CD4-positive, alpha-beta T cell treated with Interleukin-15 for 1 hour (primary cell): ENCODE results near the gene LILRB3.
"Not testable (repeated sequence)": the region's sequence is repeated elsewhere in the genome, so short reads cannot be mapped to it uniquely, and the experiment has no call there.

Source experiments
- DNase-seq: peaks from one replicate; pipeline ENCODE4 v3.0.0-alpha.2; 2020

LILRB3 gene

DNA sequence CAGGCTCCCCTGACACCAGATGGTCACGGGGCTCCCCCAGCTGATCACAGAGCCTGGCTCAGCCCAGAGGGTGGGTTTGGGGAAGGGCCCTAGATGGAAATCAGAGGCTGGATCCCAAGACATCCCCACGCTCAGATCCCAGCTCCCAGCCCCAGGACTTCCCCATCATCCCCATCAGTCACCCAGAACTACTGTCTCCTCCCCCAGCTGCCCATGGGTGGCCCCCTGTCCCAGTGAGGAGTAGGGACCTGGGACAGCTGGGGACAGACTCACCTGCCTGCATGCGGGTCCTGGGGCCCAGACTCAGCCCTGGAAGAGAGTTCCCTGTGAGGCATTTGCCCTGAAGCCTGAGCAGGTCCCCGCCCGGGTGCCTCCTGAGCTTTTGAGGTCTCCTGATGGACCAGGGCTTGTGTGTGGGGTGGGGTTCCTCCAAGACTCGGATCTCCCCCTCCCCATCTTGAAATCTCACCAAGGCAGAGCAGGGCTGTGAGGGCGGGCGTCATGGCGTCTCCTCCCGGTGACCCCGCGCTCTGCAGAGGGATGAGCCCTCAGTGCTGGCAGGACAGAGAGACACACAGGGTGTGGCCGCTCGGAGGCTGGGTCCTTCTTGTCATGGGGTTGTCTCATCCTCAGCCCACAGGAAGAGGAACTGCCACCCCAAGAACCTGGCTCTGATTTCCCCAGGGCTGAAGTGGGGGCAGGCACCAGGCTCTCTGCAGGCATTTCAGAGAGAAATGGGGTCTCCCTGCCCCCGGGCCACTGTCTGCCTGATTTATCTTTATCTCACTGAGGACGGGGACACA, at the start of gene LILRB3:
Gene LILRB3, minus strand, starts transcription at position 534 of the 803 bp plus-strand sequence. Its CDS starts 31 bp downstream, at position 503.
- peak; percentile 62 for DNase-seq

DNA sequence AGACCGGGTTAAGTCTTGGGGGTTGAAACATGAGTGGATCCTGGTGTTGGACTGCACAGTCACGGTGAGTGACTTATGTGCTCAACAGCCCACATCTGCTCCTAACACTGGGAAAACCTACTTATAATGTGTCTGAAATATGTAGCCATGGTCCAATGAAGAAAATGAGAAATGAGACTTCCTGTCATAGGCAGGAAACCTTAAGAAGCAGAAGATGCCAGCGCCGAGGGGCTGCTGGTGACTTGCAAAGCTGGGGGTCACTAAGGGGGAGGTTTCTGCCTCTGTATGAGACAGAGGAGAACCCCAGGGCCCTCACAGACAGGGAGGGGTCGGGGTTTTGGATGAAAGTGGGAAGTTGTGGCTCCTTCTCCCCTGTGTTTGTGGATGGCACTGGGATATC, 49.4 kb upstream of the LILRB3 start:
- DNase-seq = peak; percentile 43

DNA sequence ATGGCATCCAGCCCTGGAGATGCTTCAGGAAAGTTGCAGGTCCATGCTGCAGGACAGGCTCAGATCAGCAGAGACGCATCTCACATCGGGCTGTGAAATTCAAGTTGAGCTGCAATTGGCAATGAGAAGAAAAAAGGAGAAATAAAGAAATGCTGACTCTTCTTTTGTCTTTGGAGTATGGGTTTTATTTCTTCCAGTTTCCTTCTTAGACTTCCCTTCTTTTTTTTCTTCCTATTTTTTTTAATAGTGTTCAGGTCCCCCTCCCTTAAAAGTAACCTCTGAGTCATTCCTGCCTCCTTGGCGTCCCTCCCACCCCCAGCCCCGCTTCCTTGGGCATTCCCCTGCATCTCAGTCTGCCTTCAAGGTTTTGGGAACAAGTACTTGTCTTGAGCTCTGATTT, 48.8 kb upstream of the LILRB3 start:
- peak; percentile 59 for DNase-seq

DNA sequence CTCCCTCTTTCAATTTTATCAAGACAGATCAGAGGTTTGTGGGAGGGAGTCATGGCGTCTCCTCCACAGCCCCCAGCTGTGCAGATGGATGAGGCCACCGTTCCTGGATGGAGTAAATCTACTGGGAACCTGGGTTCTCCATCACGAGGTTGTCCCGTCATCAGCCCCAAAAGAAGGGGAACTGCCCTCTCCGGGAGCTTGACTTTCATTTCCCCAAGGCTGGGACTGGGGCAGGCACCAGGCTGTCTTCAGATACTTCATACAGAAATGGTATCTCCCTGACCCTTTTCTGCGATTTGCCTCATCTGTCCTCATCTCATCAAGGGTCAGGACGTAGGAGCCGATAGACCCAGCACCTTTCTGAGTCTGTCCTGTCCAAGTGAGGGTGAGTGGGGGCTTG, 48.3 kb upstream of the LILRB3 start:
- DNase-seq = peak; percentile 59

DNA sequence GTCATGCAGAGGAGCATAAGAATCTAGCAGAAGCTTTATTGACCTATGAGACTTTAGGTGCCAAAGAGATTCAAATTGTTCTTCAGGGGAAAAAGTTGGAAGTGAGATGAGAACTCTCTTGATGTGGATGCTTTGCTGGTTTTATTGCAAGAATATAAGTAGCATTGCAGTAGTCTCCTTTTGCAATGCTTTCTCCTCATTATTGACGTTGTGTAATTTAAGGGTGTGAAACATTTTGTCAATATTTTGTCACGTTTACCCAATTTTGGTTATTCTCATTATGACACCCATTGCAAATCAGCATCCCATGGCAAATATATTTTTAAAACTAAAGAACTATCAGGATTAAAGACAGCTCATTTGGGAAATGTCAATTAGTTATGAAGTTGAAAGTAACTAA, 46.1 kb upstream of the LILRB3 start:
- no peak for DNase-seq

DNA sequence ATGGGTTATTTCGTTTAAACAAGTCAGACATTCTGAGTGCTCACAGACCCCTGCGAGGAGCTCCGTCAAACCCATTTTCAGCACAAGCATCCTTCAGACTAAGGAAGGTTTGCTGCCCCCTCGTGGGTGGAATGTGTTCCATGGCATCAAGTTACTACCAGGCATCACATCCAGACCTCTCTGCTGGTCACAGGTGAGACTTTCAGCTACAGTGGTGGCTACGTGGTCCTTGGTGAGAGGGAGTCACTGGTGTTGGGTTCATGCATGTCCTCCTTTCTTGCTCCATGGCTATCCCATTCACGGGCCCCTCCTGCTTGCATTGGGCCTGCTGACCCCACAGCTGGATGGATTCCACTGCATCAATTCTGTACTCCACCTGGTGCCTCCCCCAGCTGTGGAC, 43.3 kb upstream of the LILRB3 start:
- peak; percentile 67 for DNase-seq

DNA sequence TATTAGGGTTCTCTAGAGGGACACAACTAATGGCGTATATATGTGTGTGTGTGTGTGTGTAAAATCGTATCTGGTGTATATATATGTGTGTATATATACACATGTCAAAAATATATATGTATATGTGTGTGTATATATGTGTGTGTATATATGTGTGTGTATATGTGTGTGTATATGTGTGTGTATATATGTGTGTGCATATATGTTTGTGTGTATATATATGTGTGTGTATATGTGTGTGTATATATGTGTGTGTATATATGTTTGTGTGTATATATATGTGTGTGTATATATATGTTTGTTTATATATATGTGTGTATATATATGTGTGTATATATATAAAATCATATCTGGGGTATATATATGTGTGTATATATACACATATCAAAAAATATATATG, 39.7 kb upstream of the LILRB3 start:
- no peak for DNase-seq

DNA sequence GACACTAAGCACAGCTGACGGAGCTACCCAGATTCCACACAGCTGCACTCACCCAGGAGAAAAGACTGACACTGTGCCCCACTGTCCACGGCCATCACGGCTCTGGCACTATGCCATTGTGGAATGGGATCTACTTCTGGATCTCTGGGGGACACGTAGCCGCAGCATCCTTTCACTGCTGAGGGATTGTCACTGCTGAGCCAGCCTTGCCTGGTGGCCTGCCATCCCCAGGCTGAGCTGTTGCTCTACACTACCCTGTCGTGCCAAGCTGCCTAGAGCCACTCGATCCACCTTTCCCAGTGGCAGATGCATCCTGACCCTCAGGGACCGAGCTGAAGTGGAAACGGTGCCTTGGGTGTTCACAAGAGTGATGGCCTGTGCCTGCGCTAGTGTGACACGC, 39.3 kb upstream of the LILRB3 start:
- DNase-seq = peak; percentile 13

DNA sequence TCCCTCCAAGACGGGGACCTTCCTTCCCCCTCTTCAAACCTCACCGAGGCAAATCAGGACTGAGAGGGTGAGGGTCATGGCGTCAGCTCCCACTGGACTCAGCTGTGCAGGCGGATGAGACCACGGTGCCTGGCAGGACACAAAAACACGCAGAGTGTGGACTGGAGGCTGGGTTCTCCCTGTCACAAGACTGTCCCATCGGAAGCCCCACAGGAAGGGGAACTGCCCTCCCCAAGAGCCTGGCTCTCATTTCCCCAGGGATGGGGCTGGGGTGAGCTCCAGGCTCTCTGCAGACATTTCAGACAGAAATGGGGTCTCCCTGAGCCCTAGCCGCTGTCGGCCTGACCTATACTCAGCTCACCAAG, 34.3 kb upstream of the LILRB3 start, which contains the start of gene LILRB5:
Gene LILRB5, minus strand, starts transcription at position 158 of the 365 bp plus-strand sequence. Its CDS starts 80 bp downstream, at position 78.
- DNase-seq = no peak

DNA sequence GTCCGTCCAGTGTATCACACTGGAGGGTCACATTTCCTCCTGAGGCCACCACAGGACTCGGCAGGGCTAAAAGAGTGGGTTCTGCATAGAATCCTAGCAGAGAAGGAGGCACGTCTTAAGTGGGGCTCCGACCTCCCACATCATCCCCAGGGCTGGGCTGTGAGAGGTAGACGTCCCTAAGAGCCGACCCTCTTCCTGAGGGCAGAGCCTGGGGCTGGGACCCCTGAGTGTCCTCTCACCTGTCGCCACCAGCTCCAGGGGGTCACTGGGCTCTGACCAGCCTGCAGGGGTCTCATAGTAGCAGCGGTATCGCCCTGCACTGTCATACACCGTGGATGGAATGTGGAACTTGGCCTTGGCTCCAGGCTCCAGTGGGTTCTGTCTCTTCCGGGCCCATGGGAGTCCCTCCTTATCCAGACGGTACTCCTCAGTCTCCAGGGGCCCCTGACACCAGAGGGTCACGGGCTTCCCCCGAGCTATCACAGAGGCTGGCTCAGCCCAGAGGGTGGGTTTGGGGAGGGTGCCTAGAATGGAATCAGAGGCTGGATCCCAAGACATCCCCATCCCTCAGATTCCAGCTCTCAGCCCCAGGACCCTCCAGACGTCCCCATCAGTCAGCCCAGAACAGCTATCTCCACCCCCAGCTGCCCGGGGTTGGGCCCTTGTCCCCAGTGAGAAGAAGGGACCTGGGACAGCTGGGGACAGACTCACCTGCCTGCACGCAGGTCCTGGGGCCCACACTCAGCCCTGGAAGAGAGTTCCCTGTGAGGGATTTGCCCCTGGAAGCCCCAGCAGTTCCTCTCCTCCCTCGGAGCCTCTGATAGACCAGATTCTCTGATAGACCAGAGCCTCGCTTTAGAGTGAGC, 33.7 kb upstream of the LILRB3 start:
- no peak for DNase-seq

DNA sequence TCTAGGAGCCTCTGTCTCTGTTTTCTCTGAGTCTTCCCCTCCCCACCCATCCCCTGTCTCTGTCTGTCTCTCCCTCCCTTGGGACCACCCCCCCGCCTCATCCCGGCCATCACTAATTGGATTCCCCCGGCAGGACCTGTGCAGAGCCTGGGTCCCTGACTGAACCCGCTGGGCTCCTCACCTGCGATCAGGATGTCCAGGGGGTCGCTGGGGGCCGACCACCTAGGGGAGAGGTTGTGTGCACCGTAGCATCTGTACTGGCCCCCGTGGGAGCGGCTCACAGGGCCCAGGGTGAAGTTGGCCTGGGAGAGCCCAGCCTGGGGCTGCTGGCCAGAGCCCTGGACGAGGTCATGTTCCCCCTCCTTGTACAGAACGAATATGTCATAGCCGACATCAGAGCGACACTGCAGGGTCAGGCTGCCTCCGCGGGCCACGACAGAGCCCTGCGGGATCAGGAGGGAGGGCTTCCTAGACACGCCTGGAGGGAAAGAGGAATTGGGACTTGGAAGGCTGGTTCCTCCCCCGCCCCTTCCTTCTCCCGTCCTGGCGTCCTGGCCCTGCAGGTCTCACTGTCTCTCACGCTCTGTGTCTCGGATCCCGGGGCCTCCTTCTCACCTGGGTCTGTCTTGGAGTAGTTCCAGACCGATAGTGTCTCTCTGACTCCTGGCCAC, 32.4 kb upstream of the LILRB3 start:
- DNase-seq = no peak

DNA sequence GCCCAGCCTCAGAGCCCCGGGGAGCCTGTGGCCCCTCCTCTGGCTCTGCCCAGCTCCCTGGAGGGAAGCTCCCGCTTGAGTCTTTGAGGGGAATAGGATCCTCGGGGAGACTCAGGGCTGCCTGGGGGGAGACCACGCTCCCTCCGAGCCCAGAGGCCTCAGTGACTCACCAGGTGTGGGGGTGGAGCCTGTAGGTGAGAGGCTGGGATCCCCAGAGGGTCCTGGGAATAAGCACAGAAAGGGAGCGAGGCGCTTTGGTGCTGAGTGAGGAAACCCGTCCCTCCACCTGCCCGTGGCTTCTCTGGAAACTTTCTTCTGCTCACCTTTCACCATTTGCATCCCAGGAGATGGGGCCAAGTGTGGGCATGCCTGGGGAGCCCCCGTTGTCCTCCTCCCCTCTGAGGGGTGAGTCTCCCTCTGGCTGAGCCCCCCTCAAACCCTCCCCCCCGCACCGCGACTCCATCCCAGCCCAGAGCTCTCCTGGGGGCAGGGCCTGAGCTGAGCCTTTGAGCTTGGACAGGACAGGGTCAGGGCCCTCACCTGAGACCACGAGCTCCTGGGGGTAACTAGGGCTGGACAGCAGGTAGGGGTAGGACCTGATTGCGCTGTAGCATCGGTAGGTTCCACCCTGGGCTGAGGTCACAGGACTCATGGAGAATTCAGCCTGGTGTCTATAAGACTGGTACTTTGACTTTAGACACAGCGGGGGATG, 31.5 kb upstream of the LILRB3 start:
- no peak for DNase-seq

DNA sequence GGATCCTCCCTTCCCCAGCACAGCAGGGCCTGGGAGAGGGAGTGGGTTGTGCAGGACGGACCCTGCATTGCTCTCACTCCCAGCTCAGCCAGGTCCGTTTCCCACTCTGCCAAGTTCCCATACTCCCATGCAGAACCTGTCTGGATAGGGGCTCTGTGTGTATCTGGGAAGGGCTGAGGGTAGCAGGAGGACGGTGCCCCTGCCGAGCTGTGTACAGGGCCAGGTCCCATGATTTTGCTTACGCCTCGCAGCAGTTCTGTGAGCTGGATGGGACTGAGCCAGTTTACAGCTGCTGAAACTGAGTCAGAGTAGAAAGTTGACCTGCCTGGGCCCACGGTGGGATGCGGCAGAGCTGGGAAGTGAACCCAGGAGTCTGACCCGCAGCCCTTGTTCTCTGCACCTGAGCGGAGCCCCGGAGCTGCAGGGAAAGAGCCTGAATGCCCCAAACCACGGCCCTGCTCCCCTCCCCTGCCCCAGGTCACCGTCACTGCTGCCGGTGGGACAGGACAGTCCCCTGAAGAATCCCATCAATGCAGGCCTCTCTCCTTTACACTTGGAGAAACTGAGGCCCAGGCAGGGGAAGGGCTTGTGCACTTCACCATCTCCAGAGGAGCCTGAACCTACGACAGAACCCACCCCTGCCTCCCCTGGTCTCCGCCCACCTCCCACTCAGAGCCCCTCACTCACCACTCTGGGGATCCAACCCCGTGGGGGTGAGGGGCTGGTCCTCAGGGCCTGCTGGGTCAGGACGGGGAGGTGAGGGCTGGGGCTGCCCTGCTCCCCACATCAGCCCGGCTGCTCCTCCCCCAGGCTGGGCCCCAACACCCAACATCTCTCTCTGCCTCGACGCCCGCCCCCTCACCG, 30.8 kb upstream of the LILRB3 start:
- DNase-seq = no peak

DNA sequence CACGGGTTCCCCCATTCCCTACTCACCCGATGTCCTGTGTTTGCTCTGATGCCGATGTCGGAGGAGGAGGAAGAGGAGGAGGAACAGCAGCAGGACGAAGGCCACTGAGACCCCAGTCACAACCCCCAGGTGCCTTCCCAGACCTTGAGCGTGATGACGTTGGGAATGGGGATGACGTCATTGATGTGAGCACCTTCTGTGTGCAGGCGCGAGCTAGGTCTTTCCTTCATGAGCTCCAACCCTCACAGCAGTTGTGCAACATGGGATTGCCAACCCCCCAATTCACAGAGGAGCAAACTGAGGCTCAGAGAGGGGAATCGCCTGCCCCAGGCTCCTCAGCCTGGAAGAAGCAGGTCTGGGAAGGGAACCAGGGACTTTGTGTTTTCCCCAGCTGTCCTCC, 30.0 kb upstream of the LILRB3 start:
- DNase-seq = no peak

DNA sequence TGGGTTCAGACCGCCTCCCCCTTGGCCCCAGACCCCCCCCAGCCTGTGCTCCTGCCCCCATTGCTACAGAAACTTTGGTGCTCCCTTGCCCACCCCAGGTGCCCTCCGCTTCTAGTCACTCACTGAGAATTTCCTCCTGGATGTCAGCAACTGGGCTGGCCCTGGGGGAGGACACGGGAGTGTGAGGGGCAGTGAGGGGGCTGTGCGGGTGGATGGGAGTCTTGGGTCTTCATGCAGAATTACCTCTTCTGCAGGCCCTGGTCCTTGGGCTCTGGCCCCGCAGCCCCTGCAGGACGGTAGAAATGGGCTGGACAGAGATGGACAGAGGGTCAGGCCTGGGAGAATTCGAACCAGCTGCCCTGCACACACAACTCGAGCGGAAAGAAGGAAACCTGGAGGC, 29.4 kb upstream of the LILRB3 start:
- DNase-seq = no peak

DNA sequence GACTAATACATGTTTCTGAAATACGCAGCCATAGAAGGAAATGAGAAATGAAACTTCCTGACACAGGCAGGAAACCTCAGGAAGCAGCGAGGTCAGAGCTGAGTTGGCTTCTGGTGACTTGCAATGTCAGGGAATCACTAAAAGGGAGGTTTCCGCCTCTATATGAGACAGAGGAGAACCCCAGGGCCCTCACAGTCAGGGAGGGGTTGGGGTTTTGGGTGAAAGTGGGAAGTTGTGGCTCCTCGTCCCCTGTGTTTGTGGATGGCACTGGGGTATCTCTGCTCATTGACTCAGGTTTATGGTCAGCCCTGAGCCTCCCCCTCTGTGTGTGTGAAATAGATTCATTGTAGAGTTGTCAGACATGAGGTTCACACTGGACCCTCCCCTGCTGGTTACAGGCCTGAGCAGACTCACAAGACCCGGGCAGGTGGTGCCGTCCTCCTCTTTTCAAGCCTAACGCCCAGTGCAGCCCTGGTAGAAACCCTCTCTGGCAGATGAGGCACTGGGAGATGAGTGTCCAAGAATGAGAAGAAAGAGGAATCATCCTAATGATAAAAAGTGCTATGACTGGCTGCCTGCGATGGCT, 25.3 kb upstream of the LILRB3 start:
- peak; percentile 76 for DNase-seq

DNA sequence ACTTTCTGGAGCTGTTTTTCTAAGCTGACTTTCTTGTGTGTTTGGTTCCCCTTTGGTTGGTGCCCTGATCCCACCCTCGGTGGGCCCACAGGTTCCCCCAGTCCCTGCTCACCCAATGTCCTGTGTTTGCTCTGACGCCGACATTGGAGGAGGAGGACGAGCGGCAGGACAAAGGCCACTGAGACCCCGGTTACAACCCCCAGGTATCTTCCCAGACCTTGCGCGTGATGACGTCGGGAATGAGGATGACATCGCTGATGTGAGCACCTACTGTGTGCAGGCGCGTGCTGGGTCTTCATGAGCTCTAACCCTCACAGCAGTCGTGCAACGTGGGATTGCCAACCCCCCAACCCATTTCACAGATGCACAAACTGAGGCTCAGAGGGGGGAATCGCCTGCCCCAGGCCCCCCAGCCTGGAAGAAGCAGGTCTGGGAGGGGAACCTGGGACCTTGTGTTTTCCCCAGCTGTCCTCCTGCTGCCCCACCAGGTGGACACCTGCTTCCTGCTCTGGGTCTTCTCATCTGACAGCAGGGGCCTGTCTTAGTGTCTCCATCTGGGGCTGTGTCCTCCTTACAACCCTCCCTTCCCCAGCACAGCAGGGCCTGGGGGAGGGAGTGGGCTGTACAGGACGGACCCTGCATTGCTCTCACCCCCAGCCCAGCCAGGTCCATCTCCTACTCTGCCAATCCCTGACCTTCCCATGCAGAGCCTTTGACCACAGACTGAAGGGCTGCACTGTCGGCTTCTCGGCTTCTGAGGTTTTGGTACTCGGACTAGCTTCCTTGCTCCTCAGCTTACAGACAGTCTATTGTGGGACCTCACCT, 24.5 kb upstream of the LILRB3 start:
- DNase-seq = no peak

DNA sequence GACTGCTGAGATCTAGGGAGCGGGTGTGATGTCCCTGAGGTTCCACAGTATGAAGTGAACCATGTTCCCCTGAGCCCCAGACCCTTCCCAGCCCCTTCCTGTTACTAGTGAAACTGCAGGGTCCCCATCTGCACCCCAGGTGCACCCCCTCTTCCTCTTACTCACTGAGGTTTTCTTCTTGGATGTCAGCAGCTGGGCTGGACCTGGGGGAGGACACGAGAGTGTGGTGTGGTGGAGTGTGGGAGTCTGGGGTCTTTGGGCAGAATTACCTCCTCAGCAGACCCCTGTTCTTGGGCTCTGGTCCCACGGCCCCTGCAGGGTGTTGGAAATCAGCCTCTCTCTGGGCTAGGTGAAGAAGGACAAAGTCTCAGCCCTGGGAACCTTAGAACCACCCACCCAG, 23.1 kb upstream of the LILRB3 start:
- no peak for DNase-seq

DNA sequence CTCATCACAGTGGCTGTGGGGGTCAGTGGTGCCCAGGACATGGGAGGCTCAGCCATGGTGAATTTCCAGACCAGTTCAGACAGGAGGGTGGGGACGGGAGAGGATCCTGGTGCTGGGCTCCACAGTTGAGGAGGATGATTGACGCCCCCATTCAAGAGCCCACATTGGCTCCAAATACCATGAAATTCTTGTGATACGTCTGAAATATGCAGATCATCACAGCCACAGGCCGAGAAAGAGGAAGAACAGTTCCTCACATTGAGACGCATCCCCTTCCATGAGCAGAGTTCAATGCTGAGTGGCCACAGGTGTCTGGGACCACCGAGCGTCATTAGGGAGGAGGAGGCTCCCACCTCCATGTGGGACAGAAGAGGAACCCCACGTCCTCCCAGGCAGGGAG, 21.0 kb upstream of the LILRB3 start:
- DNase-seq = not testable (repeated sequence)

DNA sequence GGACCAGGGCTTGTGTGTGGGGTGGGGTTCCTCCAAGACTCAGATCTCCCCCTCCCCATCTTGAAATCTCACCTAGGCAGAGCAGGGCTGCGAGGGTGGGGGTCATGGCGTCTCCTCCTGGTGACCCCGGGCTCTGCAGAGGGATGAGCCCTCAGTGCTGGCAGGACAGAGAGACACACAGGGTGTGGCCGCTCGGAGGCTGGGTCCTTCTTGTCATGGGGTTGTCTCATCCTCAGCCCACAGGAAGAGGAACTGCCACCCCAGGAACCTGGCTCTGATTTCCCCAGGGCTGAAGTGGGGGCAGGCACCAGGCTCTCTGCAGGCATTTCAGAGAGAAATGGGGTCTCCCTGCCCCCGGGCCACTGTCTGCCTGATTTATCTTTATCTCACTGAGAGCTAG, 19.8 kb upstream of the LILRB3 start, which contains the start of gene LILRA6:
Gene LILRA6, minus strand, starts transcription at position 145 of the 400 bp plus-strand sequence.
- DNase-seq = peak; percentile 34
